Esophagus (tissue), 2 donors: ENCODE data around the gene RABGAP1. TPM values are rescaled to one million over a fixed set of nuclear protein-coding genes. Genes with fewer than 3 reads are reported as not detected.

Experiments used
- H3K27ac ChIP-seq, 2 donors: one replicate each; pipeline ENCODE4 v1.5.1; 2013; ENCODE audit warnings: low read depth in 2 of 2, mild to moderate bottlenecking in 2 of 2, inconsistent platforms in 1 of 2, low read length in 1 of 2, moderate library complexity in 1 of 2
- H3K27me3 ChIP-seq, 2 donors: one replicate each; pipeline ENCODE4 v1.6.1; 2013; ENCODE audit warnings: low read length in 2 of 2, control low read depth in 1 of 2, mild to moderate bottlenecking in 1 of 2; ENCODE audit not compliant: insufficient read depth in 2 of 2, control insufficient read depth in 1 of 2
- H3K36me3 ChIP-seq, 2 donors: one replicate each; pipeline ENCODE4 v1.6.1; 2013; ENCODE audit warnings: low read length in 1 of 2; ENCODE audit not compliant: control insufficient read depth in 2 of 2, insufficient read depth in 2 of 2
- H3K4me1 ChIP-seq, 2 donors: one replicate each; pipeline ENCODE4 v1.6.1; 2013; ENCODE audit warnings: low read length in 1 of 2; ENCODE audit not compliant: control insufficient read depth in 2 of 2, insufficient read depth in 2 of 2
- H3K4me3 ChIP-seq, 2 donors: one replicate each; pipeline ENCODE4 v1.5.1; 2013; ENCODE audit warnings: low read length in 2 of 2, mild to moderate bottlenecking in 2 of 2, low read depth in 1 of 2, moderate library complexity in 1 of 2
- H3K9me3 ChIP-seq, 2 donors: one replicate each; pipeline ENCODE4 v1.6.1; 2013; ENCODE audit warnings: mild to moderate bottlenecking in 2 of 2, low read depth in 1 of 2, low read length in 1 of 2, moderate library complexity in 1 of 2; ENCODE audit not compliant: control insufficient read depth in 2 of 2, insufficient read depth in 1 of 2
- WGBS, 2 donors: extraction: QIAGEN DNeasy Blood & Tissue Kit; methylation state at CpG; one replicate each; pipeline ENCODE4 v1.1.7; 2013; 5-methylcytosine and 5-hydroxymethylcytosine counted together
- polyA plus RNA-seq, 2 donors: library from polyadenylated mRNA; stranded (reverse); fragments of 200-250 nt; gene quantifications; one replicate each; pipeline ENCODE4 v1.2.3, GENCODE V29; 2013
- donor health status: healthy with polysubstance abuse.
- donor health status: Bipolar disorder and iron deficiency.

Gene RABGAP1
- polyA plus RNA-seq, 2 donors: 12.0 to 16.4 TPM

- Histone ChIP-seq H3K36me3 (peaks cover 9 to 17% of the 10 kb centered on the region in 2 donors), H3K4me3 (no peak overlapping the region)
- WGBS, 2 donors: 73 to 77% methylated on average over 6 of the region's 6 CpGs
Observed at GRCh38 chr9:123083680-123084079, 142.9 kb downstream of the RABGAP1 start.

GRCh38 chr9:123084256-123084655 is 143.4 kb downstream of the RABGAP1 start:
- Histone ChIP-seq H3K4me1 (no peaks in the 10 kb centered on the region), H3K9me3 (no peaks in the 10 kb centered on the region), H3K27me3 (no peaks in the 10 kb centered on the region), H3K27ac (no peak overlapping the region), H3K36me3 (peaks cover 8 to 16% of the 10 kb centered on the region in 2 donors), H3K4me3 (no peak overlapping the region)
- 97 to 100% methylated on average over 1 of the region's 1 CpG for WGBS, 2 donors

More at GRCh38 chr9:123083680-123084079, 142.9 kb downstream of the RABGAP1 start:
- Histone ChIP-seq H3K9me3 (no peaks in the 10 kb centered on the region), H3K27me3 (no peaks in the 10 kb centered on the region), H3K27ac (no peak overlapping the region), H3K4me1 (no peaks in the 10 kb centered on the region)

- Histone ChIP-seq H3K9me3 (no peaks in the 10 kb centered on the region), H3K4me3 (no peak overlapping the region), H3K4me1 (no peaks in the 10 kb centered on the region), H3K36me3 (peaks cover 4 to 15% of the 10 kb centered on the region in 2 donors), H3K27ac (no peak overlapping the region), H3K27me3 (no peaks in the 10 kb centered on the region)
- WGBS, 2 donors: 38 to 44% methylated on average over 2 of the region's 2 CpGs
Observed at GRCh38 chr9:123085916-123086315, 145.1 kb downstream of the RABGAP1 start.

- Histone ChIP-seq H3K27ac (no peak overlapping the region), H3K4me1 (no peaks in the 10 kb centered on the region), H3K9me3 (no peaks in the 10 kb centered on the region), H3K4me3 (no peak overlapping the region), H3K36me3 (peaks cover 4 to 16% of the 10 kb centered on the region in 2 donors), H3K27me3 (no peaks in the 10 kb centered on the region)
- 89 to 94% methylated on average over 4 of the region's 4 CpGs for WGBS, 2 donors
Observed at GRCh38 chr9:123087359-123087888, 146.6 kb downstream of the RABGAP1 start.

- WGBS, 2 donors: 85 to 86% methylated on average over 1 of the region's 1 CpG
- Histone ChIP-seq H3K9me3 (no peaks in the 10 kb centered on the region), H3K36me3 (peaks cover 4 to 18% of the 10 kb centered on the region in 2 donors), H3K4me3 (no peak overlapping the region), H3K27me3 (no peaks in the 10 kb centered on the region), H3K4me1 (no peaks in the 10 kb centered on the region), H3K27ac (no peak overlapping the region)
Observed at GRCh38 chr9:123089040-123089439, 148.2 kb downstream of the RABGAP1 start.

- Histone ChIP-seq H3K9me3 (no peaks in the 10 kb centered on the region), H3K36me3 (peaks cover 2 to 17% of the 10 kb centered on the region in 2 donors), H3K4me1 (no peaks in the 10 kb centered on the region), H3K27me3 (no peaks in the 10 kb centered on the region), H3K27ac (no peak overlapping the region), H3K4me3 (no peak overlapping the region)
- WGBS, 2 donors: 94 to 96% methylated on average over 5 of the region's 5 CpGs
Observed at GRCh38 chr9:123089790-123090189, 149.0 kb downstream of the RABGAP1 start.

- WGBS, 2 donors: 84 to 88% methylated on average over 8 of the region's 8 CpGs
Observed at GRCh38 chr9:123090198-123090896, 149.5 kb downstream of the RABGAP1 start.

GRCh38 chr9:123090956-123091355 is 150.1 kb downstream of the RABGAP1 start:
- H3K27ac ChIP-seq: no peak overlapping the region
- peaks cover 0 to 16% of the 10 kb centered on the region in 2 donors for H3K36me3 ChIP-seq
- H3K4me1 ChIP-seq: no peaks in the 10 kb centered on the region
- H3K9me3 ChIP-seq: no peaks in the 10 kb centered on the region
- H3K4me3 ChIP-seq: no peak overlapping the region
- no peaks in the 10 kb centered on the region for H3K27me3 ChIP-seq
- WGBS, 2 donors: 86 to 91% methylated on average over 2 of the region's 2 CpGs

More at GRCh38 chr9:123090198-123090896, 149.5 kb downstream of the RABGAP1 start:
- no peak overlapping the region for H3K27ac ChIP-seq
- peaks cover 0 to 16% of the 10 kb centered on the region in 2 donors for H3K36me3 ChIP-seq
- no peak overlapping the region for H3K4me3 ChIP-seq
- no peaks in the 10 kb centered on the region for H3K4me1 ChIP-seq
- no peaks in the 10 kb centered on the region for H3K27me3 ChIP-seq
- H3K9me3 ChIP-seq: no peaks in the 10 kb centered on the region

- Histone ChIP-seq H3K36me3 (peaks cover 0 to 17% of the 10 kb centered on the region in 2 donors), H3K4me1 (no peaks in the 10 kb centered on the region), H3K27me3 (no peaks in the 10 kb centered on the region), H3K27ac (no peak overlapping the region), H3K9me3 (no peaks in the 10 kb centered on the region), H3K4me3 (no peak overlapping the region)
- 87 to 89% methylated on average over 2 of the region's 2 CpGs for WGBS, 2 donors
Observed at GRCh38 chr9:123091459-123091858, 150.6 kb downstream of the RABGAP1 start.

GRCh38 chr9:123093141-123093540 is 152.3 kb downstream of the RABGAP1 start:
- no peaks in the 10 kb centered on the region for H3K4me1 ChIP-seq
- 73 to 79% methylated on average over 3 of the region's 3 CpGs for WGBS, 2 donors
- peaks cover 8 to 24% of the 10 kb centered on the region in 2 donors for H3K36me3 ChIP-seq
- no peaks in the 10 kb centered on the region for H3K27me3 ChIP-seq
- no peak overlapping the region for H3K4me3 ChIP-seq
- no peaks in the 10 kb centered on the region for H3K9me3 ChIP-seq
- no peak overlapping the region for H3K27ac ChIP-seq
